ENCODE results near the gene MX2. TPM values are rescaled to one million over a fixed set of nuclear protein-coding genes. Genes with fewer than 3 reads are reported as not detected.

Gene MX2
- total and polyA plus RNA-seq, 2 experiments from 2014 or later: 5.4 to 9.2 TPM

DNA sequence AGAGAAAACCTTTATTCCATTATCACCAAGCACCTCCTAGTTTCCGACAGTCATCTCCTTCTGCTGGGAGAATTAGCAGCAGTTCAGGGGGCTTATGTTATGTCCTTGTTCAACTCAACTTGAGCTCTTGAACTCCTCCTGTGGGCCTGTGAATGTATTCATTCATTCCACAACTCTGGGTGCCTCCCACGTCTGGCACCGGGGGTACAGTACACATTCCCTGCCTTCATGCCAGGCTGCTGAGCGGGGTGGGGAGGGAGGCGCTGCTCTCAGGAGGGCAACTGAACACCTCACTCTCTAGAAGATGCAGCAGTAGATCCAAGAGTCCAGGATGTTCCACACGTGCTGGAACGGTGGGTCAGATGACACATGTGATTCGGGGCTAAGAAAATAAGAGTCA, 4.3 kb upstream of the MX2 start:
- Histone ChIP-seq H3K27ac (ENCODE audit: low read depth) (no peak overlapping the region), H3F3A (replicated peaks; ENCODE audit: low read depth) (no peaks in the 10 kb centered on the region), H3K27me3 (ENCODE audit: insufficient read depth) (no peaks in the 10 kb centered on the region), H3K79me2 (replicated peaks; ENCODE audit: insufficient read depth) (no peaks in the 10 kb centered on the region), H3K4me3 (no peak overlapping the region), H4K20me1 (replicated peaks; ENCODE audit: insufficient read depth) (no peaks in the 10 kb centered on the region), H3K9me2 (ENCODE audit: insufficient read depth) (0 out of 2 replicates have a peak, but pooled peaks cover 4% of the 10 kb centered on the region), H3K4me1 (ENCODE audit: insufficient read depth) (no peaks in the 10 kb centered on the region; the same call in 1 of the 2 replicates), H2AFZ (no peak overlapping the region), H3K4me2 (no peak overlapping the region), H3K36me3 (ENCODE audit: insufficient read depth) (no peaks in the 10 kb centered on the region)
- no peaks in the 10 kb centered on the region for H3K9me3 Mint-ChIP-seq
- no peaks in the 10 kb centered on the region for H3K36me3 Mint-ChIP-seq (ENCODE audit: low read depth)
- no peak overlapping the region for H3K4me3 Mint-ChIP-seq
- DNase-seq (ENCODE audit: low spot score) (no peak), ATAC-seq (no peak)
- TF ChIP-seq JUNB (IDR thresholded peaks at IDR 0.05; ENCODE audit: unreplicated experiment) (no peak), POLR2AphosphoS5 (IDR thresholded peaks at IDR 0.05; ENCODE audit: low read depth) (no peak), EZH2phosphoT487 (IDR thresholded peaks at IDR 0.05; ENCODE audit: unreplicated experiment) (no peak), EZH2 (IDR thresholded peaks at IDR 0.05; ENCODE audit: low read depth, unreplicated experiment) (no peak)
- TF ChIP-seq, protein P1, sequence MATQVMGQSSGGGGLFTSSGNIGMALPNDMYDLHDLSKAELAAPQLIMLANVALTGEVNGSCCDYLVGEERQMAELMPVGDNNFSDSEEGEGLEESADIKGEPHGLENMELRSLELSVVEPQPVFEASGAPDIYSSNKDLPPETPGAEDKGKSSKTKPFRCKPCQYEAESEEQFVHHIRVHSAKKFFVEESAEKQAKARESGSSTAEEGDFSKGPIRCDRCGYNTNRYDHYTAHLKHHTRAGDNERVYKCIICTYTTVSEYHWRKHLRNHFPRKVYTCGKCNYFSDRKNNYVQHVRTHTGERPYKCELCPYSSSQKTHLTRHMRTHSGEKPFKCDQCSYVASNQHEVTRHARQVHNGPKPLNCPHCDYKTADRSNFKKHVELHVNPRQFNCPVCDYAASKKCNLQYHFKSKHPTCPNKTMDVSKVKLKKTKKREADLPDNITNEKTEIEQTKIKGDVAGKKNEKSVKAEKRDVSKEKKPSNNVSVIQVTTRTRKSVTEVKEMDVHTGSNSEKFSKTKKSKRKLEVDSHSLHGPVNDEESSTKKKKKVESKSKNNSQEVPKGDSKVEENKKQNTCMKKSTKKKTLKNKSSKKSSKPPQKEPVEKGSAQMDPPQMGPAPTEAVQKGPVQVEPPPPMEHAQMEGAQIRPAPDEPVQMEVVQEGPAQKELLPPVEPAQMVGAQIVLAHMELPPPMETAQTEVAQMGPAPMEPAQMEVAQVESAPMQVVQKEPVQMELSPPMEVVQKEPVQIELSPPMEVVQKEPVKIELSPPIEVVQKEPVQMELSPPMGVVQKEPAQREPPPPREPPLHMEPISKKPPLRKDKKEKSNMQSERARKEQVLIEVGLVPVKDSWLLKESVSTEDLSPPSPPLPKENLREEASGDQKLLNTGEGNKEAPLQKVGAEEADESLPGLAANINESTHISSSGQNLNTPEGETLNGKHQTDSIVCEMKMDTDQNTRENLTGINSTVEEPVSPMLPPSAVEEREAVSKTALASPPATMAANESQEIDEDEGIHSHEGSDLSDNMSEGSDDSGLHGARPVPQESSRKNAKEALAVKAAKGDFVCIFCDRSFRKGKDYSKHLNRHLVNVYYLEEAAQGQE (IDR thresholded peaks at IDR 0.05; ENCODE audit: unreplicated experiment): no peak
- H3K27me3 Mint-ChIP-seq (ENCODE audit: insufficient read depth, low read depth, poor library complexity): peaks cover 2% of the 10 kb centered on the region
- no peak overlapping the region for H3K27ac Mint-ChIP-seq
- peaks cover 12% of the 10 kb centered on the region for H3K4me1 Mint-ChIP-seq

GRCh38 chr21:41358193-41359166, 3.3 kb upstream of the MX2 start:
- H3K4me1 Mint-ChIP-seq: peaks cover 12% of the 10 kb centered on the region
- Histone ChIP-seq H3K4me2 (no peak overlapping the region), H3K79me2 (replicated peaks; ENCODE audit: insufficient read depth) (no peaks in the 10 kb centered on the region), H3K27ac (ENCODE audit: low read depth) (no peak overlapping the region), H3K4me3 (no peak overlapping the region), H2AFZ (no peak overlapping the region), H3K9me2 (ENCODE audit: insufficient read depth) (0 out of 2 replicates have a peak, but pooled peaks cover 4% of the 10 kb centered on the region), H3K4me1 (ENCODE audit: insufficient read depth) (no peaks in the 10 kb centered on the region; the same call in 1 of the 2 replicates), H3K27me3 (ENCODE audit: insufficient read depth) (no peaks in the 10 kb centered on the region), H3K36me3 (ENCODE audit: insufficient read depth) (no peaks in the 10 kb centered on the region), H3F3A (replicated peaks; ENCODE audit: low read depth) (no peaks in the 10 kb centered on the region), H4K20me1 (replicated peaks; ENCODE audit: insufficient read depth) (no peaks in the 10 kb centered on the region)
- ATAC-seq (no peak), DNase-seq (ENCODE audit: low spot score) (no peak)
- TF ChIP-seq CREB1 (CRISPR knock-in tag; IDR thresholded peaks at IDR 0.05; ENCODE audit: low read depth) (no peak), ETS1 (IDR thresholded peaks at IDR 0.05) (no peak), EZH2phosphoT487 (IDR thresholded peaks at IDR 0.05; ENCODE audit: unreplicated experiment) (no peak), JUNB (IDR thresholded peaks at IDR 0.05; ENCODE audit: unreplicated experiment) (no peak)
- H3K27me3 Mint-ChIP-seq (ENCODE audit: insufficient read depth, low read depth, poor library complexity): peaks cover 2% of the 10 kb centered on the region
- H3K27ac Mint-ChIP-seq: no peak overlapping the region
- H3K36me3 Mint-ChIP-seq (ENCODE audit: low read depth): no peaks in the 10 kb centered on the region
- H3K4me3 Mint-ChIP-seq: no peak overlapping the region
- no peaks in the 10 kb centered on the region for H3K9me3 Mint-ChIP-seq
